Fibroblast of the conjunctiva (primary cell): ENCODE measurements around the gene BORCS8.
"Not testable (repeated sequence)": the region's sequence is repeated elsewhere in the genome, so short reads cannot be mapped to it uniquely, and the experiment has no call there.

Experiments
- DNase-seq: peaks from one replicate; pipeline ENCODE4 v3.0.0-alpha.2; 2010; ENCODE audit warnings: low read depth

The BORCS8 gene

DNA sequence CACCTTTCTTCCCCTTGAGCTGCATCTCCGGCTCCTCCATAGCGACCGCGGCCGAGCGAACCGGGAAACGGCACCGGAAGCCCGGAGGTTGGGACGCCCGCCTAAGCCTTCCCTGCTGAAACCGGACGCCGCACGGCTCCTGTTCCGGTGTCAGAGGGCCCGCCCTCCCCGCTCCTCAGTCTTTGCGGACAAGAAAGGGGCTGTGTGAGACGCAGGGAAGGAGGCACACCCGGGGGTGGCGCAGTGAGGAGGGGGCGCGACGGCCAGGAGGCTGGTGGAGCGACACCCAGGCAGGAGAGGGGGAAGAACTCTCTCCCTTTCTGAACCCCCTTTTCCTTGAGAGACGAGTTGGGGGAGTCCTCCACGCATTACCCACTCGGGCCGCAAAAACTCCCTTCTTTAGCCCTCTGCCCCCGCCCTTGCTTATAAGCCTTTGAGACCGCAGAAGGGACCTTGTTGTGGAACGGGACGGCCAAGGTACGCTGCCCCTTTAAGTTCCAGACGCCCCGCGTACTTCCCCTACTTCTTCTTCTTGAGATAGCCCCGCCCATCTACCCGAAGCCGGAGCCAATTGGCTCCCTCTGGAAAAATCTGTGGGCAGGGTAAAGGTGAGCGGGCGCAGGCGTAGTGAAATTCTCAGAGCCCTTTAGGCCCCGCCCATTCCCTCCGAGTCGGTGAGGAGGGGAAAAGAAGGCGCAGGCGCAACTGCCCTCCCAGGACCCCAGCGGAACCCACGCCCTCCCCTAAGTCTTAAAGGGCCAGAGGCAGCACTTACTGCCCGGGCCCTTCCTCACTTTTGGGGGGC, at the start of gene BORCS8, which contains the start of gene RFXANK:
BORCS8 (minus strand) TSS at position 75 of the 805 bp plus-strand sequence; CDS start at position 40, 35 bp downstream.
RFXANK (plus strand) TSS at position 181 of the 805 bp plus-strand sequence. CDS start 1,689 bp downstream, outside the sequence.
- DNase-seq, result peak; percentile 98

DNA sequence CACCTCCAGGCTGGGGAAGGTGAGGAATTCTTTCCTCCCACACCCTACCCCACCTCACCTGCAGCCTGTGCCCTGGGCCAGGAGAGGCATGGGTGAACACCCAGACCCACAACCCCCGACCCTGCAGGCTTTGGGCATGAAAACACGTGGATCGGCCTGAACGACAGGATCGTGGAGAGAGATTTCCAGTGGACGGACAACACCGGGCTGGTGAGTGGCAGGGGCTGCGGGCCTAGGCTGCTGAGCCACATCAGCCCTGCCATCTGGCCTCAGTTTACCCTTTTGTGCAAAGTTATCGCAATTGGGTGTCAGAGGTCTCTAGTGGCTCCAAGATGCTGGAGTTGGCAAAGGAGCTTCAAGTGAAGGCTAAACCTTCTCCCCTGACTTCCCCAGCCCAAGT, 48.5 kb upstream of the BORCS8 start:
- no peak for DNase-seq

DNA sequence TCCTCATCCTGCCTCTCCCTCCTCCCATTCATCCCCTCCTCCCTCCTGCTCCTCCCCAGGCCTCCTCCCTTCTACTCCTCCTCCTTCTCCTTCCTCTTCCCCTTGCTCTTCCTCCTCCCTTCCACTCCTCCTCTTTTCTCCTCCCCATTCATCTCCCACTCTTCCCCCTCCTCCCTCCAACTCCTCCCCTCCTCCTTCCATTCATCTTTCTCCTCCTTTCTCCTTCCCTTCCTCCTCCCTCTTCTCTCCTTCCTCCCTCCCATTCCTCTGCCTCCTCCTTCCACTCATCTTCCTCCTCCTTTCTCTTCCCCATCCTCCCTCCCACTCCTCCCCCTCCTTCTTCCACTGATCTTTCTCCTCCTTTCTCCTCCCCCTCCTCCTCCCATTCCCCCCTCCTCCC, 47.7 kb upstream of the BORCS8 start:
- no peak for DNase-seq

DNA sequence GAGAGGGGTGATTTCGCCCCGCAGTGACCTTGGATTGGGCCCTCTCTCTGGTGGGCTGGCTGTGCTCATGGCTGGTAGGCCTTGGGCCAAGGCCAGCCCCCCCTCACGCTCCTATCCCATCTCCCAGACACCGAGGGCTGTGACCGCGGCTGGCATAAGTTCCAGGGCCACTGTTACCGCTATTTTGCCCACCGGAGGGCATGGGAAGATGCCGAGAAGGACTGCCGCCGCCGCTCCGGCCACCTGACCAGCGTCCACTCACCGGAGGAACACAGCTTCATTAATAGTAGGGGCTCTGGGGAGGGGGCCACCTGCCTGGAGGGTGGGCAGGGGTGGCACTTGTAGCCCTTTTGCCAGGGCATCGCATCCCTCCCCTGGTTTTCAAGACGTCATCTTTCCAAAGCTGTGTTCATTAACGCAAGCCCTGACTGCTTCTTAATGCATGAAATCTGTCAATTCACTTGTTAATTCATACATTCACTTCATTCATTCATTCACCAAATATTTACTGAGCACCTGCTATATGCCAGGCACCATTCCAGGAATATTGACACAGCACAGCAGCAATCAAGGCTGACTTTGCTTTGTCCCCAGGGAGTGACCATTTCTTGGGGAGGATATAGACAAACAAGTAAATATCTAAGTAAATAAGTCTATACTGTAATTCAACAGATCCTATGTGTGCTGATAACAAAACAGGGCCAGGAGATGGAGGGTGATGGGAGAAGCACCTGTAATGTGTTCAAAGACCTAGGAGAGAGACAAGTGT, 46.4 kb upstream of the BORCS8 start:
- DNase-seq, result no peak

DNA sequence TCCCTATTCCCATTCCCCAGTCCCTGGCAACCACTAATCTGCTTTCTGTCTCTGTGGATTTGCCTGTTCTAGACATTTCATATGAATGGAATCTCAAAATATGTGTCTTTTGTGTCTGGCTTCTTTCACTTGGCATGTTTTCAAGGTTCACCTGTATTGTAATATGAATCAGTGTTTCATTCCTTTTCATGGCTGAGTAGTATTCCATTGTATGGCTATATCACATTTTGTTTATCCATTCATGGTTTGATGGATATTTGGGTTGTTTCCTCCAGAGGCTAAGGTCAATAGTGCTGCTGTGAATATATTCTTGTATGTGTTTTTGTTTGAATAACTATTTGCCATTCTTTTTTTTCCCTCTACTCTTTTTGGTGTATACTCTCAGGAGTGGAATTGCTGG, 44.2 kb upstream of the BORCS8 start:
- DNase-seq, result no peak

- no peak for DNase-seq
Observed at GRCh38 chr19:19234220-19234816, 42.4 kb upstream of the BORCS8 start.

GRCh38 chr19:19232261-19232721, 40.3 kb upstream of the BORCS8 start:
- no peak for DNase-seq

GRCh38 chr19:19230999-19231398, 39.0 kb upstream of the BORCS8 start:
- no peak for DNase-seq

- DNase-seq, result no peak
Observed at GRCh38 chr19:19229701-19230100, 37.7 kb upstream of the BORCS8 start.

- DNase-seq, result no peak
Observed at GRCh38 chr19:19227217-19227616, 35.3 kb upstream of the BORCS8 start.

GRCh38 chr19:19226663-19227062, 34.7 kb upstream of the BORCS8 start:
- no peak for DNase-seq

- no peak for DNase-seq
Observed at GRCh38 chr19:19226204-19226603, 34.3 kb upstream of the BORCS8 start.

DNA sequence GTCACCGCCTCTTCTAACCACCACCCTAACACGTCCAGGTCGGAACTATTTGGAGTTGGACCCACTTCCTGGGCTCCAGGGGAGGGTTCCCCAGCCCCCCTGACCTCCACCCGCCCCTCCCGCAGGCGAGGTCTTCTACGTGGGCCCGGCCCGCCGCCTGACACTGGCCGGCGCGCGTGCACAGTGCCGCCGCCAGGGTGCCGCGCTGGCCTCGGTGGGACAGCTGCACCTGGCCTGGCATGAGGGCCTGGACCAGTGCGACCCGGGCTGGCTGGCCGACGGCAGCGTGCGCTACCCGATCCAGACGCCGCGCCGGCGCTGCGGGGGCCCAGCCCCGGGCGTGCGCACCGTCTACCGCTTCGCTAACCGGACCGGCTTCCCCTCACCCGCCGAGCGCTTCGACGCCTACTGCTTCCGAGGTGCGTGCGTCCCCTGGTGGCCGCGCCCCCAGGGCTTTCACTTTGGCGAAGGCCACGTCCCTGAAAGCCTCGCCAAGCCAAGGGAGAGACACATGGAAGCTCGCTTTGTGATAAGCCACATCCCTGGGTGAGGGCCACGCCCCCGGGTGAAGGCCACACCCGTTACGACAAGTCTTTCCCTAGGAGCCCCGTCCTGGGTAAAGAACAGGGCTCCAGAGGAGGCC, 33.0 kb upstream of the BORCS8 start:
- no peak for DNase-seq

DNA sequence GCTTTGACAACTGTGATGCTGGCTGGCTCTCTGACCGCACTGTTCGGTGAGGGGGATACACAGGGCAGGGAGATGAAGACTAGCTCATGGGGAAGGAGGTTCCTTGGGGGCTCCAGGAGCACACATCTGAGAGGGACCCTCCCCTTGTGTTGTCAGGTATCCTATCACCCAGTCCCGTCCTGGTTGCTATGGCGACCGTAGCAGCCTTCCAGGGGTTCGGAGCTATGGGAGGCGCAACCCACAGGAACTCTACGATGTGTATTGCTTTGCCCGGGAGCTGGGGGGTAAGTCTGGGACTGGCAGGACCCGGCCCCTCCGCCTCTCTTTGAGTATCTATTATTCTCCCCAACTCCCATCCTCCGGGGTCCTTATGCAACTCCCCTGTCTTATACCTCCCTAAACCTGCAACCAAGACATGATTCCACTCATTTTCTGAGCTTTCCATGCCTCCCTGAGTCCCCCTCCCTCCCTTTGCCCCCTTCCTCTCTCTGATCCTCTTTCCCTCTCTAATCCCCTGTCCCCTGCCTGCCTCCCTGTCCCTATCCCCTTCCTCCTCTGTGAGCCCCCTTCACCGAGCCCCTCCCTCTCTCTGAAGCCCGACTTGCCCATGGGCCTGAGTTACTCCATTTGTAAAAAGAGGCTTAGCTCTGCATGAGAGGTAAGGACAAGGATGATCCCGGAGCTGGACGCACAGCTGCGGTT, 32.3 kb upstream of the BORCS8 start:
- no peak for DNase-seq

DNA sequence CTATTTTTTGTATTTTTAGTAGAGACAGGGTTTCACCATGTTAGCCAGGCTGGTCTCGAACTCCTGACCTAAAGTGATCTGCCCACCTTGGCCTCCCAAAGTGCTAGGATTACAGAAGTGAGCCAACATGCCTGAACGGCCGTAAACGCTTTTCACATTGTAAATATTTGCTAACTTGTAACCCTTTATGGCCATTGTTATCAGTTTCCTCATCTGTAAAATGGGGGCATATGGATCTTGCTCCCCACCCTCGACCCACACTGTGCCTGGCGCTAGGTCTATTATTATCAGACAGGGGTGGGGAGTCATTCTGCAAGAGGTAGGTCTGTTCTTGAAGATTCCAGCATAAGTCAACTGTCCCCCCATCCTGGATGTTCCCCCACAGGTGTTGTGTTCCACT, 31.7 kb upstream of the BORCS8 start:
- DNase-seq, result no peak

DNA sequence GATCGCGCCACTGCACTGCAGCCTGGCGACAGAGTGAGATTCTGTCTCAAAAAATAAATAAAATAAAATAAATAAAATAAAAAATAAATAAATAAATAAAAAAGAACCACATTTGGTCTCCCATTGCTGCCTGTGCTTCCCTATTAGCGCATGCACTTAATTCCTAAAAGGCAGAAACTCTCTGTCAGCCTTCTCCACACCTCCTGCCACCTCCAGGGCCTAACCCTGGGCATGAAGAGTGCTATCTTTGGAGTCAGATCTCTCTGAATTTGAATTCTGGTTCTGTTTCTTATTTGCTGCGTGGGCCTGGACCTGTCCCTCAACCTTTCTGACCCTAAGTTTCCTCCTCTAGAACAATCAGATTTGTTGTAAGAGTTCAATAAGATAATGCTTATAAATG, 31.1 kb upstream of the BORCS8 start:
- DNase-seq, result no peak

DNA sequence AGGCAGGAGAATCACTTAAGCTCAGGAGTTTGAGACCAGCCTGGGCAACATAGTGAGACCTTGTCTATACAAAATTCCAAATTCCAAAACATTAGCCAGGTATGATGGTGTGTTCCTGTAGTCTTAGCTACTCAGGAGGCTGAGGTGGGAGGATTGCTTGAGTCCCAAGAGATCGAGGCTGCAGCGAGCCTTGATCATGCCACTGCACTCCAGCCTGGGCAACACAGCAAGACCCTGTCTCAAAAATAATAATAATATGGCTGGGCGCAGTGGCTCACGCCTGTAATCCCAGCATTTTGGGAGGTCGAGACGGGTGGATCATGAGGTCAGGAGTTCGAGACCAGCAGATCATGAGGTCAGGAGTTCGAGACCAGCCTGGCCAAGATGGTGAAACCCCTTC, 29.0 kb upstream of the BORCS8 start:
- DNase-seq, result not testable (repeated sequence)

DNA sequence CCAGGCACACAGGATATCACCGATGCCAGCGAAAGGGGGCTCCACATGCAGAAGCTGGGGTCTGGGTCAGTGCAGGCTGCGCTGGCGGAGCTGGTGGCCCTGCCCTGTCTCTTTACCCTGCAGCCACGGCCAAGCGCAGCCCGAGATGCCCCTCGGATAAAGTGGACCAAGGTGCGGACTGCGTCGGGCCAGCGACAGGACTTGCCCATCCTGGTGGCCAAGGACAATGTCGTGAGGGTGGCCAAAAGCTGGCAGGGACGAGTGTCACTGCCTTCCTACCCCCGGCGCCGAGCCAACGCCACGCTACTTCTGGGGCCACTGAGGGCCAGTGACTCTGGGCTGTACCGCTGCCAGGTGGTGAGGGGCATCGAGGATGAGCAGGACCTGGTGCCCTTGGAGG, 27.0 kb upstream of the BORCS8 start:
- DNase-seq, result no peak

DNA sequence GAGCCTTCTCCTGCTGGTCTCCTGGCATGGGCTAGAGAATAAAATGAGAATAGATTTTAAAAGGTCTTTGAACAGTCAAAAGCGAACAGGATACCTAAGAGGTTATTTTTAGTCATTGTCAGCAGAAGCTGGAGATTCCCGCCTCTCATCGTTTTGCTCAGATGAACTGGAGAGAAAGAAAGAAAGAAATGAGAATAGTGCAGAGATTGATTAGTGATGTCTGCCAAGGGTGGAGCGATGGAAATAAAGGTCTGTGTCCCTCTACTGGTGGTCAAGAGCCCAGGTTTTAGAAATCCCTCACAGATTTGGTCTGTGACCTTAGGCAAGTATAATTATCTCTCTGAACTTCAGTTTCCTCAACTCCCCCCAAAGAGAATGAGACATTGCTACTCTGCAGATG, 25.1 kb upstream of the BORCS8 start:
- DNase-seq, result no peak

DNA sequence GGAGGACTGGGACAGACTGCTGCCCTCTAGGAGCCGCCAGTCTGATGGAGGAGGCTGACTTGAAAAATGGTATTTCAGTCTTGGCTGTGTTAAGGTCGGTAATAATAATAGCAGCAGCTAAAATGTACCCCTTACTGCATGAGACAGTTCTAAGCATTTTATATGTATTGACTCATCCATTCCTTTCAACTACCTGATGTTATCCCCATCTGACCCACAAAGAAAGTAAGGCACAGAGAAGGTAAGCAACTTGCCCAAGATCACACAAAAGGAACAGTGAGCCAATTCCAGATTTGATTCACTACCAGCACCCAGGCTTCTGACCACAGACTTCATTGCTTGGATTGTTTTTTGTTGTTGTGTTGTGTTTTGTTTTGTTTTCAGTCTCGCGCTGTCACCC, 23.8 kb upstream of the BORCS8 start:
- no peak for DNase-seq

GRCh38 chr19:19214892-19215291, 22.9 kb upstream of the BORCS8 start:
- no peak for DNase-seq

GRCh38 chr19:19214159-19214490, 22.2 kb upstream of the BORCS8 start:
- DNase-seq, result no peak
